Dermis blood vessel endothelial cell (primary cell): ENCODE measurements around the gene HOXA4. TPM values are rescaled to one million over a fixed set of nuclear protein-coding genes. Genes with fewer than 3 reads are reported as not detected.

Experiments used
- DNase-seq: peaks from one replicate; pipeline ENCODE4 v3.0.0; 2010
- total RNA-seq: library from RNA; depleted of rRNA; stranded (reverse); fragments of >200 nt; gene quantifications from 2 replicates; pipeline ENCODE4 v1.2.3, GENCODE V29; 2014

The HOXA4 gene
- total RNA-seq, 1 donor from 2014 or later = 0.34 TPM

GRCh38 chr7:27092819-27093110 lies 37.8 kb downstream of the HOXA4 start:
- DNase-seq = no peak

- no peak for DNase-seq
Observed at GRCh38 chr7:27091941-27092818, 38.4 kb downstream of the HOXA4 start.

- DNase-seq = no peak
Observed at GRCh38 chr7:27091105-27091504, 39.5 kb downstream of the HOXA4 start.

- no peak for DNase-seq
Observed at GRCh38 chr7:27088002-27088922, 42.3 kb downstream of the HOXA4 start.

- DNase-seq = no peak
Observed at GRCh38 chr7:27083646-27084045, 46.9 kb downstream of the HOXA4 start.

GRCh38 chr7:27082171-27082570 lies 48.4 kb downstream of the HOXA4 start:
- no peak for DNase-seq

GRCh38 chr7:27080844-27081436 lies 49.6 kb downstream of the HOXA4 start:
- no peak for DNase-seq

- DNase-seq = no peak
Observed at GRCh38 chr7:27079234-27079975, 51.2 kb downstream of the HOXA4 start.

- no peak for DNase-seq
Observed at GRCh38 chr7:27078616-27079233, 51.8 kb downstream of the HOXA4 start.

Other genes with a start within 250 kb of the HOXA4 start
- gene HOXA1, start 34.8 kb downstream of the HOXA4 start, total RNA-seq = 0.68 and 0.84 TPM in 2 replicates
- 0.33 and 0.34 TPM in 2 replicates for gene HOXA2, start 28.1 kb downstream of the HOXA4 start, total RNA-seq
- gene HOXA5, start 12.9 kb upstream of the HOXA4 start, total RNA-seq = 5.6 and 6.1 TPM in 2 replicates
- 2.9 and 8.6 TPM in 2 replicates for gene HOXA6, start 17.0 kb upstream of the HOXA4 start, total RNA-seq
- 2.4 and 6.0 TPM in 2 replicates for gene HOXA3, start 21.8 kb upstream of the HOXA4 start, total RNA-seq
- 1.4 and 2.9 TPM in 2 replicates for gene HOXA7, start 25.9 kb upstream of the HOXA4 start, total RNA-seq
- gene HOXA9, start 34.8 kb upstream of the HOXA4 start, total RNA-seq = 9.0 and 11.8 TPM in 2 replicates
- 3.7 and 4.4 TPM in 2 replicates for gene HOXA10, start 43.6 kb upstream of the HOXA4 start, total RNA-seq
- under 0.01 and 0.70 TPM in 2 replicates for gene HOXA11, start 54.5 kb upstream of the HOXA4 start, total RNA-seq
- gene HOXA13, start 69.3 kb upstream of the HOXA4 start, total RNA-seq = under 0.01 TPM in 1 of 2 replicates, not detected in the other
- gene EVX1, start 112.0 kb upstream of the HOXA4 start, total RNA-seq = not detected in 2 replicates